Dermis microvascular lymphatic vessel endothelial cell (primary cell): ENCODE data around the gene ADRA1B. TPM values are rescaled to one million over a fixed set of nuclear protein-coding genes. Genes with fewer than 3 reads are reported as not detected.

Experiments used
- DNase-seq, 2 donors: peaks; one replicate each; pipeline versions ENCODE4 v3.0.0 to v3.0.0-alpha.2; 2010; ENCODE audit warnings: low read depth in 2 of 2
- total RNA-seq: library from RNA; depleted of rRNA; stranded (reverse); fragments of >200 nt; gene quantifications from 2 replicates; pipeline ENCODE4 v1.2.1, GENCODE V29; 2014

The ADRA1B gene
- total RNA-seq, 1 donor from 2014 or later, result under 0.01 TPM

GRCh38 chr5:159928122-159928909, 12.0 kb downstream of the ADRA1B start:
- peak in 1 of 2 donors; percentile 78 for DNase-seq

GRCh38 chr5:159929176-159929575, 12.9 kb downstream of the ADRA1B start:
- DNase-seq, result no peak

GRCh38 chr5:159933531-159934485, 17.5 kb downstream of the ADRA1B start:
- no peak for DNase-seq

GRCh38 chr5:159935946-159936345, 19.7 kb downstream of the ADRA1B start:
- no peak for DNase-seq

- peak in 1 of 2 donors; percentile 53 for DNase-seq
Observed at GRCh38 chr5:159936686-159937329, 20.5 kb downstream of the ADRA1B start.

GRCh38 chr5:159937580-159937979, 21.3 kb downstream of the ADRA1B start:
- no peak for DNase-seq

- no peak for DNase-seq
Observed at GRCh38 chr5:159943326-159943725, 27.0 kb downstream of the ADRA1B start.

GRCh38 chr5:159944056-159944600, 27.8 kb downstream of the ADRA1B start:
- no peak for DNase-seq

- DNase-seq, result peak; percentile 24 to 45
Observed at GRCh38 chr5:159945359-159945758, 29.1 kb downstream of the ADRA1B start.

- no peak for DNase-seq
Observed at GRCh38 chr5:159947708-159948358, 31.6 kb downstream of the ADRA1B start.

- peak in 1 of 2 donors; percentile 8 for DNase-seq
Observed at GRCh38 chr5:159951387-159951786, 35.1 kb downstream of the ADRA1B start.

GRCh38 chr5:159951834-159952233, 35.6 kb downstream of the ADRA1B start:
- DNase-seq, result no peak

- no peak for DNase-seq
Observed at GRCh38 chr5:159953609-159954008, 37.3 kb downstream of the ADRA1B start.

- DNase-seq, result no peak
Observed at GRCh38 chr5:159955056-159955624, 38.9 kb downstream of the ADRA1B start.

- DNase-seq, result no peak
Observed at GRCh38 chr5:159956074-159956473, 39.8 kb downstream of the ADRA1B start.

GRCh38 chr5:159961176-159962160, 45.2 kb downstream of the ADRA1B start:
- no peak for DNase-seq

- no peak for DNase-seq
Observed at GRCh38 chr5:159962214-159962613, 45.9 kb downstream of the ADRA1B start.

GRCh38 chr5:159963935-159964334, 47.7 kb downstream of the ADRA1B start:
- DNase-seq, result no peak
